MCF 10A (cell line): ENCODE results near the gene NDUFAF7. TPM values are rescaled to one million over a fixed set of nuclear protein-coding genes. Genes with fewer than 3 reads are reported as not detected.

ENCODE experiments used
- BruUV-seq: library from RNA; stranded (reverse); fragments of 400-500 nt; replicated peaks from 2 replicates; lab custom pipeline; 2021; lab: Mats Ljungman, UMichigan
- CTCF ChIA-PET: fragments of 300-600 bp; sonication (Branson Sonifier 250); formaldehyde crosslinking; extraction: SDS; loops from one replicate; lab custom pipeline; 2021; ENCODE audit warnings: antibody characterized with exemption, inconsistent platforms; lab: Yijun Ruan, JAX
- POLR2A ChIA-PET: fragments of 300-600, 350-650 bp; sonication (Branson Sonifier 250); formaldehyde crosslinking; extraction: SDS; loops from one replicate; lab custom pipeline; 2020; ENCODE audit warnings: antibody characterized with exemption, inconsistent platforms; lab: Yijun Ruan, JAX
- DNase-seq: peaks from one replicate; pipeline ENCODE4 v3.0.0-alpha.2; 2018; ENCODE audit not compliant: unreplicated experiment
- H3K27ac Mint-ChIP-seq: one replicate; pipeline ENCODE4 v1.8.0; 2022; ENCODE audit warnings: mild to moderate bottlenecking, low read depth, mixed read lengths; ENCODE audit not compliant: unreplicated experiment
- H3K27me3 Mint-ChIP-seq: one replicate; pipeline ENCODE4 v1.8.0; 2022; ENCODE audit warnings: mixed read lengths; ENCODE audit not compliant: insufficient read depth, unreplicated experiment
- H3K36me3 Mint-ChIP-seq: one replicate; pipeline ENCODE4 v1.8.0; 2022; ENCODE audit warnings: mild to moderate bottlenecking, moderate library complexity, mixed read lengths; ENCODE audit not compliant: insufficient read depth, unreplicated experiment
- H3K4me1 Mint-ChIP-seq: one replicate; pipeline ENCODE4 v1.8.0; 2022; ENCODE audit warnings: mixed read lengths; ENCODE audit not compliant: insufficient read depth, unreplicated experiment
- H3K4me3 Mint-ChIP-seq: one replicate; pipeline ENCODE4 v1.8.0; 2022; ENCODE audit warnings: mild to moderate bottlenecking, moderate library complexity, mixed read lengths; ENCODE audit not compliant: unreplicated experiment
- H3K9me3 Mint-ChIP-seq: one replicate; pipeline ENCODE4 v1.8.0; 2022; ENCODE audit warnings: mixed read lengths; ENCODE audit not compliant: unreplicated experiment
- intact Hi-C: fragments of 100-400 bp; cut with micrococcal nuclease; formaldehyde crosslinking; loops from 2 replicates; pipeline ENCODE4 v1.14.1; 2022
- total RNA-seq: library from RNA; stranded (reverse); gene quantifications from 2 replicates; pipeline ENCODE4 v1.2.3, GENCODE V29; 2022
- TF ChIP-seq, protein P1 (sequence below): fragments of 200-600 bp; IDR thresholded peaks from one replicate; pipeline ENCODE4 v1.8.0; 2022; ENCODE audit warnings: antibody characterized with exemption, mild to moderate bottlenecking; ENCODE audit not compliant: unreplicated experiment

Gene NDUFAF7
- total RNA-seq, 1 experiment from 2014 or later = 16.1 TPM

DNA sequence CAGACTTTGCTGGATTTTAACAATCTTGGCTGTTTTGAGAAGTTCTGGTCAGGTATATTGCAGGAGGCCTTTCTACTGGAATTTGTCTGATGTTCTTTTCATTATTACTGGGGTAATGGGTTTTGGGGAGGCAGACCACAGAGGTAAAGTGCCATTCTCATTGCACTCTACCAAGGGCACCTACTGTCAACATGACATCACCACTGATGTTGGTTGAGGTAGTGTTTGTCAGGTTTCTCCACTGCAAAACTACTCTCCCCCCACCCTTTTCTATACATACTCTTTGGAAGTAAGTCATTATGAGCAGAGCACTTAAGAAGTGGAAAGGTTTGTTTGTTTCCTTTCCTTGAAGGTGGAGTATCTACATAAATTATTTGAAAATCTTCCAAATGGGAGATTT, 66.2 kb downstream of the NDUFAF7 start:
- H3K36me3 Mint-ChIP-seq = peaks cover 5% of the 10 kb centered on the region
- H3K4me3 Mint-ChIP-seq = no peak overlapping the region
- no peak overlapping the region for H3K27ac Mint-ChIP-seq
- no TSS peak for BruUV-seq
- no peaks in the 10 kb centered on the region for H3K27me3 Mint-ChIP-seq
- peaks cover 13% of the 10 kb centered on the region for H3K4me1 Mint-ChIP-seq
- TF ChIP-seq, protein P1, sequence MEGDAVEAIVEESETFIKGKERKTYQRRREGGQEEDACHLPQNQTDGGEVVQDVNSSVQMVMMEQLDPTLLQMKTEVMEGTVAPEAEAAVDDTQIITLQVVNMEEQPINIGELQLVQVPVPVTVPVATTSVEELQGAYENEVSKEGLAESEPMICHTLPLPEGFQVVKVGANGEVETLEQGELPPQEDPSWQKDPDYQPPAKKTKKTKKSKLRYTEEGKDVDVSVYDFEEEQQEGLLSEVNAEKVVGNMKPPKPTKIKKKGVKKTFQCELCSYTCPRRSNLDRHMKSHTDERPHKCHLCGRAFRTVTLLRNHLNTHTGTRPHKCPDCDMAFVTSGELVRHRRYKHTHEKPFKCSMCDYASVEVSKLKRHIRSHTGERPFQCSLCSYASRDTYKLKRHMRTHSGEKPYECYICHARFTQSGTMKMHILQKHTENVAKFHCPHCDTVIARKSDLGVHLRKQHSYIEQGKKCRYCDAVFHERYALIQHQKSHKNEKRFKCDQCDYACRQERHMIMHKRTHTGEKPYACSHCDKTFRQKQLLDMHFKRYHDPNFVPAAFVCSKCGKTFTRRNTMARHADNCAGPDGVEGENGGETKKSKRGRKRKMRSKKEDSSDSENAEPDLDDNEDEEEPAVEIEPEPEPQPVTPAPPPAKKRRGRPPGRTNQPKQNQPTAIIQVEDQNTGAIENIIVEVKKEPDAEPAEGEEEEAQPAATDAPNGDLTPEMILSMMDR = no peak
- no peak for DNase-seq
- intact Hi-C loops = no loop called here
- H3K9me3 Mint-ChIP-seq = no peaks in the 10 kb centered on the region
- CTCF ChIA-PET = no interaction called here
- POLR2A ChIA-PET = no interaction called here

Other genes with a start within 250 kb of the NDUFAF7 start
- gene HEATR5B, start 147.3 kb upstream of the NDUFAF7 start, total RNA-seq = 14.5 and 14.8 TPM in 2 replicates
- 5.5 and 5.9 TPM in 2 replicates for gene GPATCH11, start 147.1 kb upstream of the NDUFAF7 start, total RNA-seq
- gene EIF2AK2, start 74.7 kb upstream of the NDUFAF7 start, total RNA-seq = 29.6 and 39.3 TPM in 2 replicates
- gene SULT6B1, start 43.0 kb upstream of the NDUFAF7 start, total RNA-seq = not detected in 2 replicates
- 38.5 and 64.5 TPM in 2 replicates for gene CEBPZOS, start 35.2 kb upstream of the NDUFAF7 start, total RNA-seq
- gene CEBPZ, start 62 bp upstream of the NDUFAF7 start, total RNA-seq = 46.6 and 61.7 TPM in 2 replicates
- 22.0 and 23.9 TPM in 2 replicates for gene PRKD3, start 93.2 kb downstream of the NDUFAF7 start, total RNA-seq
- gene QPCT, start 113.0 kb downstream of the NDUFAF7 start, total RNA-seq = not detected in 2 replicates